Measurements from ENCODE around the gene LRRC59. TPM values are rescaled to one million over a fixed set of nuclear protein-coding genes. Genes with fewer than 3 reads are reported as not detected.
"Not testable (repeated sequence)": the region's sequence is repeated elsewhere in the genome, so short reads cannot be mapped to it uniquely, and the experiment has no call there.

LRRC59 gene
- total RNA-seq, 1 donor from 2014 or later, result 32.9 TPM

DNA sequence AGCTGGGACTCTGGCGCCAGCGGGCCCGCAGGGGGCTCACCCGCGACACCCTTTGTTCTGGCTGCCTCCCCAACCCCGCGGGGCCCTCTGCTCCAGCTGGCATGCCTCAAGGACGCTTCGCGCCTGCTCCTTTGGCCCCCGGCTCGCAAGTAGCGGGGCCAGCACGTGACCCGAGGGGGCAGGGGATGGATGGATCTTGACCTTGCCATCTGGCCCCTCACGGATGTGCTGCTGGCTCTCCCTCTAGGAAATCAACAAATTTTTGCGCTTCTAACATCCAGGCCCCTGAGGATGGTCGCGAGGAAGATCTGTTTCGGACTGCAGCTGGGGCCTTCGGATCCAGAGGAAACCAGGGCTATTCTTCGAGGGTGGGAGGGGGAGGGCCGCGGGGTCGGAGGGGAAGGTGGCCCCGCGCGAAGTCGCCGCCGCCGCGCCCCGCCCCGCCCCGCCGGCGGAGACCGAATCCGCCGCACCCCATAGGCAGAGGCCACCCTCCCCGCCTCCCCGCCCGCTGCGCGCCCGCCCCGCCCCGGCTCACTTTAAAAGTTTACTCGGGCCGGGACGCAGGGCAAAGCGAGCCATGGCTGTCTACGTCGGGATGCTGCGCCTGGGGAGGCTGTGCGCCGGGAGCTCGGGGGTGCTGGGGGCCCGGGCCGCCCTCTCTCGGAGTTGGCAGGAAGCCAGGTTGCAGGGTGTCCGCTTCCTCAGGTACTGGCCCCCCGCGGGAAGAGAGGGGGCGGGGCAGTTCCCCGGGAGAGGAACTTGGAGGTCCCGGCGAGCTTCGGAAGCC lies 28.6 kb upstream of the LRRC59 start, which contains the start of gene ACSF2:
ACSF2 (plus strand) TSS at position 537 of the 790 bp plus-strand sequence; CDS start at position 581, 44 bp downstream.
- peak; percentile 89 for DNase-seq (ENCODE audit: low spot score)
- intact Hi-C loops (cut with DNase I), result no loop called here

GRCh38 chr17:50424996-50425681 lies 27.8 kb upstream of the LRRC59 start:
- intact Hi-C loops (cut with DNase I), result no loop called here
- DNase-seq (ENCODE audit: low spot score), result no peak

DNA sequence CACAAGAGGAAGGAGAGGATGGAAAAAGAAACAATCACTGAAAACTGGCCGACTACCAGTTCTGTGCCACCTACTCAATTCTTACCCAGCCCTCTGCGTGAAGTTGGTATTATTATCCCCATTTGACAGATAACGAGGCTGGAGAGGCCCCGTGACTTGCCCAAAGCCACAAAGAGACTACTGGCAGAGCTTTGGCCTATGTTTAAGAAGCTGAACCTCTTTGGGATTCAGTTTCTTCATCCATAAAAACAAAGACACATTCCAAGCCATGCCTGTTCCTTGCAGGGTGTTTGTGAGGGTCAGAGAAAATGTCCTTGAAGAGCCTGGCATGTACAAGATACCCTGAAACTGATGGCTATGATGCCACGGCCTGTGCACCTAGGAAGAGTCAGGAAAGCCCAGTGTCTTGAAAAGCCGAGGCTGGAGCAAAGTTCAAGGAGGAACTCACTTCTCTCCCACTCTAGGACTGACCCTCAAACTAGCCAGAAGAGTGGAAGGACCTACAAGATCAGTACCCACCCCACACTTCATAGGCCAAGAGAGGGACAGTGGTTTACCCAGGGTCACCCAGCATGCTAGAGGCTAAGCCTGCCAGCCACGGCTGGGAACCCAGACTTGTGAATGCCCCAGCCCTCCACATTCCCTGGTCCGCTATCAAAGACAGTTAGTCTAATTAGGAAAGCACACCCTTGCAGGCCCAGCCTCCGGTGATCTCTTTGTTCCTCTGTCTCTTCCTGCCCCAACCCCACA lies 27.1 kb upstream of the LRRC59 start:
- DNase-seq (ENCODE audit: low spot score), result no peak
- intact Hi-C loops (cut with DNase I), result no loop called here

- intact Hi-C loops (cut with DNase I), result no loop called here
Observed at GRCh38 chr17:50423553-50424159, 26.3 kb upstream of the LRRC59 start.

DNA sequence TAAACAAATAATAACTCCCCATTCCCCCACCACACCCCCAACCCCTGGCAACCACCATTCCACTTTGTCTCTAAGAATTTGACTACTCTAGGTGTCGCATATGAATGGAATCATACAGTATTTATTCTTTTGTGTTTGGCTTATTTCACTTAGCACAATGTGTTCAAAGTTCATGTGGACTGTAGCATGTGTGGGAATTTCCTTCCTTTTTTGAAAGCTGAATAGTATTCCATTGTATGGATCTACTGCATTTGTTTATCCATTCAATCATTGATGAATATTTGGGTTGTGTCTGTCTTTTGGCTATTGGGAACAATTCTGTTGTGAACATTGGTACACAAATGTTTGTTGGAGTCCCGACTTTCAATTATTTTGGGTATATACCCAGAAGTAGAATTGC lies 25.4 kb upstream of the LRRC59 start:
- intact Hi-C loops (cut with DNase I), result no loop called here
- DNase-seq (ENCODE audit: low spot score), result no peak

More at GRCh38 chr17:50423553-50424159, 26.3 kb upstream of the LRRC59 start:
- DNase-seq (ENCODE audit: low spot score), result no peak

DNA sequence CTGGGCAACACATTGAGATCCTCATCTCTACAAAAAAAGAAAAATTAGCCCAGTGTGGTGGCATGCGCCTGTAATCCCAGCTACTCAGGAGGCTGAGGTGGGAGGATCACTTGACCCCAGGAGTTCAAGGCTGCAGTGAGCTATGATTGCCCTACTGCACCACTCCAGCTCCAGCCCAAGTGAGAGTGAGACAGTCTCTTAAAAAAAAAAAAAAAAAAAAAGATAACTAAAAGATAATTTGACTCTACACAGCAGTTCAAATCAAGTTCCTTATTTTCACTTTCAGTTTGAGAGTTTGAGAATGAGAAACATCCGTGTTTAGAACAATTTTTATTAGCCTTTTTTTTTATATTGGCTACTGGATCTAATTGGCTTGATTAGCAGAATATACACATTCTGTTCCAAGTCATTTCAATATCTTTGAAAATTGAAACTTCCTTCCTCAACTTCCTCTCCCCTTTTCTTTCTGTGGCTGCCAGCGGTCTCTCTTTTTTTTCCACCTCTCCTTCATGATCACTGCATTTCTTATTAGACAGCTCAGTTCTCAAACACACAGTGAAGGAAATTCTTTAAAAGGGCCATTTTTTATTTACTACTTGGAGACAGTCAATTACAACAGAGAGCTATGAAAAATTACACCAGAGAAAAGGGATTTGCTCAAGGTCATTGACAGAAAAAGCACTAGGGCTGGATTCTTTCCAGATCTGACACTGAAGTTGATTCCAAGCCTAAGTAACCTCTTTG lies 24.2 kb upstream of the LRRC59 start:
- no peak for DNase-seq (ENCODE audit: low spot score)
- intact Hi-C loops (cut with DNase I), result no loop called here

DNA sequence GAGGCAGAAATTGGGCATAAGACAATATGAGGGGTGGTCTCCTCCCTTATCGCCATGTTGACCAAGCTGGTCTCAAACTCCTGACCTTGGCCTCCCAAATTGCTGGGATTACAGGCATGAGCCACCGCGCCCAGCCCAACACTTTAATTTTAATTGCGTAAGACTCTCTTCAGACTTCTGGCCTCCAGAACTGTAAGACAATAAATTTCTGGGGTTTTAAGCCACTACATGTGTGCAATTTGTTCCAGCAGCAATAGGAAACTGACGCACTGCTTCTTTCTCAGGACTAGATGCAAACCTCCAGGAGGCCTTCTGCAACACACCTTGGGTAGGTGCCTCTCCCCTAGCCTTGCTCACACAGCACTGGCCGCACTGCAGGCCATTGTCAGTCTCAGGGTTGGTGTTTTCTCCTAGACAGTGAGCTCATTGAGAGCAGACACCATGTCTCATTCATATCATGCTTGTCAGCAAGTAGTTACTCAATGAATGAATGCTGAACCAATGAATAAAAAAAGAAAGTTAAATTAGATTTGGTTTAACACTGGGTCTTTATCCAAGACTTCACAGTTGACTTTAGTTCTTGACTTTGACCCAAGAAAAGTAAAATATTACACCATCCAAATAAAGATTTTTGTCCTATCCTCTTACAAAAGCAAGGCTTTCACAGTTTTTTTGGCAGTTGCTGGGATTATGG lies 23.2 kb upstream of the LRRC59 start:
- intact Hi-C loops (cut with DNase I), result no loop called here
- DNase-seq (ENCODE audit: low spot score), result no peak

- DNase-seq (ENCODE audit: low spot score); intact Hi-C loops (cut with DNase I): not testable (repeated sequence)
Observed at GRCh38 chr17:50419577-50419976, 22.3 kb upstream of the LRRC59 start.

GRCh38 chr17:50414808-50415207 lies 17.5 kb upstream of the LRRC59 start:
- intact Hi-C loops (cut with DNase I), result no loop called here
- DNase-seq (ENCODE audit: low spot score), result no peak

DNA sequence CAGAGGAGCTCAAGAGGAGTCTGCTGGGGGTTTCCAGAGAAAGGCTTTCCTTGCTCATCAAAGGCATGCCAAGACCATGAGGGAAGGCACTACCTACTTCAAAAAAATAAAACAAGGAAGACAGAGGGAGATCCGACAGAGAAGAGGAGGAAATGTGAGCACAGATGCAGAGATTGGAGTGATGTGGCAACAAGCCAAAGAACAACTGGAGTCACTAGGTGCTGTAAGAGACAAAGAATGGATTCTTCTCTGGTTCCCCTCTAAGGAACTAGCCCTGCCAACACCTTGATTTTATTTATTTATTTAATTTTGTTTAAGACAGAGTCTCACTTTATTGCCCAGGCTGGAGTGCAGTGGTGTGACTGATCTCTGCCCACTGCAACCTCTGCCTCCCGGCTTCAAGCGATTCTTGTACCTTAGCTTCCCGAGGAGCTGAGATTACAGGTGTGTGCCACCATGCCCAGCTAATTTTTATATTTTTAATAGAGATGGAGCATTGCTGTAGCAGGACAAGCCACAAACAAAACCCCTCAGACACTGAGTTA lies 14.9 kb upstream of the LRRC59 start:
- intact Hi-C loops (cut with DNase I), result no loop called here
- DNase-seq (ENCODE audit: low spot score), result peak; percentile 53

DNA sequence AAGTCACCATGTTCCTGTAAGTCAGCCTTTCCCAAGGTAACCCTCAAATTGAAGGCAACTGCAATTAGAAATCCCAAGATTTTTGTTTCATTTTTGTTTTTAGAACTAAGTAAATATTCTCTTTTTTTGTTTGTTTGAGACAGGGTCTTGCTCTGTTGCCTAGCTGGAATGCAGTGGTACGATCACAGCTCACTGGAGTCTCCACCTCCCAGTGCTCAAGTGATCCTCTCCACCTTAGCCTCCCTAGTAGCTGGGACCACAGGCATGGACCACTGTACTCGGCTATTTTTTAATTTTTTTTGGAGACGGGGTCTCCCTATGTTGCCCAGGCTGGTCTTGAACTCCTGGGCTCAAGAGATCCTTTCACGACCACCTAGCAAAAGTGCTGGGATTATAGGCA lies 10.6 kb upstream of the LRRC59 start:
- intact Hi-C loops (cut with DNase I), result no loop called here
- DNase-seq (ENCODE audit: low spot score), result peak; percentile 1

DNA sequence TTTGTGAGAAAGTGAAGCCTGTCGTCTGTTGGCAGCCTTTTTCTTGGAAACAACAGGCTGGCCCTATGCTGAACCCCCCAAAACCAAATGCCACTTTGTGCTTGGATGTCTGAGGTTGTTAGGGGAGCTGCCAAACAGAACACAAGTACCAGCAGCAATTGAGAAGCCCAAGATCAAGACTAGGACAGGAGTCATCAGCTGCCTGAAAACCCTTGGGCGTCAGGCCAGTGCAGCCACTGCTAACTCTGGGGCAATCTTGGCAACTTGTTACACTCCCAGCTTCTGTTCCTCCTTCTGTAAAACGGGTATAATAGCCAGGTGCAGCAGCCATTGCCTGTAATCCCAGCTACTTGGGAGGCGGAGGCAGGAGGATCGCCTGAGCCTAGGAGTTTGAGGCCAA lies 9.3 kb upstream of the LRRC59 start:
- intact Hi-C loops (cut with DNase I), result no loop called here
- peak; percentile 17 for DNase-seq (ENCODE audit: low spot score)

DNA sequence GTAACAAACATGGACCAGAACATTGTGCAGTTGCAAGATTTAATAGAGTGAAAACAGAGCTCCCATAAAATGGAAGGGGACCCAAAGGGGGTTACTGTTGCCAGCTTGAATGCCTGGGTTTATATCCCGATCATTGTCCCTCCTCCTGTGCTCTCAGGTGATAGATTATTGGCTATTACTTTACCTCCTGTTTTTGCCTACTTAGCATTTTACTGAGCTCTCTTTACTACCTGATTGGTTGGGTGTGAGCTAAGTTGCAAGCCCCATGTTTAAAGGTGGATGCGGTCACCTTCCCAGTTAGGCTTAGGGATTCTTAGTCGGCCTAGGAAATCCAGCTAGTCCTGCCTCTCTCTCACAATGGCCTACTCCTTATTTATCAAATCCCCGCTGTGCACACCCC lies 8.0 kb upstream of the LRRC59 start:
- intact Hi-C loops (cut with DNase I); DNase-seq (ENCODE audit: low spot score): not testable (repeated sequence)

- intact Hi-C loops (cut with DNase I), result not testable (repeated sequence)
- peak; percentile 41 for DNase-seq (ENCODE audit: low spot score)
Observed at GRCh38 chr17:50399591-50399990, 2.3 kb upstream of the LRRC59 start.

GRCh38 chr17:50398672-50399071 lies 1.3 kb upstream of the LRRC59 start:
- intact Hi-C loops (cut with DNase I); DNase-seq (ENCODE audit: low spot score): not testable (repeated sequence)

DNA sequence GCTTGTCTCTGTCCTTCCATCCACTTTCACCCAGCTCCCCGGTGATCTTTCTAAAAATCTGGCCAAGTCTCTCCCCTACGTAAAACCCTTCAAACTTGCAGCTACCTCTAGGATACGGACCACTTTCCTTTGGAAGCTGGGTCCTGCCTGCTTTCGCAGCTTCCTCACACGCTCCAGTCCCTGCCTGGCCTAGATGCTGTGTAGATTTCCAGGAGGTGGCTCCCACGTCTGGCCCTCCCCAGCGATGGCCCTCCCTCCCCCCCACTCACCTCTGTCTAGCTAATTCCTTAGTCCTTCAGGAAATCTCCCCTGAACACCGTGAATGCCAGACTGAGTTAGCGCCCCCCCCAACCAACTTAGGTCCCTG lies 579 bp upstream of the LRRC59 start:
- intact Hi-C loops (cut with DNase I), result no loop called here

DNA sequence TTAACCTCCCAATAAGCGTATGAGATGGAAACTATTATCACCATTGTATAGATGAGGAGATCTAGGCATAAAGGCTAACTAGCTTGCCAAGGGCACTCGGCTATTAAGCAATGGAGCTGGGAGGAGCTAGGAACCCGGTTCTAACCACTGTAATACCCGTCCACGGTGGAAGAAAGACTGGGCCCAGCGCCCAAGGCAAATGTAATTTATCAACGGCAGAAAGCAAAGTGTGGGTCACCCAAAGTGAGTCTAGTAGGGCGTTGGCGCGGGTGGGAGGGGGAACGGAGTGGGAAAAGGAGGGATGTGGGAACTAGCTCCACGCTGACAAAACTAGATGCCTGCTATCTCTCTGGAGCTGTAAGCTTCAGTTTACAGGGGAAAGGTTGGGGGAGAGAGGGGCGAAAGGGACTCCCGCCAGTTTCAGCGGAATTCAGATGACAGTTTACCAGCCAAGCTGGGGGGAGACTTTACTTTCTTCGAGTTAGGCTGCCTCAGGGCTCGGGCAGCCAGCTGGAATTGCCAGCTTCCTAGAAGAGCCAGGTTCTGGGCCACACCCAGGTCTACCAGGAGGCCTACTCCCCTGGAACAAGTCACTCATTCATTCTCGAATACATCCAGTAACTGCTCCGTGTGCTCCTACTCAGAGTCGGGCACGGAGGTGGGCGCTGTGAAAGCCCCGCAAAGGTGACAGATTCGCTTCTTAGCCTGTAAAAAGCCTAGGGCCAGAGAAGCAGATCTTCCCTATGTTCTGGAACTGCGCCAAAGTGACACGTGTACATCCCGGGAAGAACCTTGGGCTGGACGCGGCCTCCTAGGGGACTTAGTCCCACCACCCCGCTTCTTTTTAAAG lies 837 bp downstream of the LRRC59 start:
- intact Hi-C loops (cut with DNase I), result no loop called here
- DNase-seq (ENCODE audit: low spot score), result peak; percentile 55

More for the DNA sequence above, 579 bp upstream of the LRRC59 start:
- peak; percentile 17 for DNase-seq (ENCODE audit: low spot score)
